ENCODE data around the gene RHOG.

The RHOG gene

DNA sequence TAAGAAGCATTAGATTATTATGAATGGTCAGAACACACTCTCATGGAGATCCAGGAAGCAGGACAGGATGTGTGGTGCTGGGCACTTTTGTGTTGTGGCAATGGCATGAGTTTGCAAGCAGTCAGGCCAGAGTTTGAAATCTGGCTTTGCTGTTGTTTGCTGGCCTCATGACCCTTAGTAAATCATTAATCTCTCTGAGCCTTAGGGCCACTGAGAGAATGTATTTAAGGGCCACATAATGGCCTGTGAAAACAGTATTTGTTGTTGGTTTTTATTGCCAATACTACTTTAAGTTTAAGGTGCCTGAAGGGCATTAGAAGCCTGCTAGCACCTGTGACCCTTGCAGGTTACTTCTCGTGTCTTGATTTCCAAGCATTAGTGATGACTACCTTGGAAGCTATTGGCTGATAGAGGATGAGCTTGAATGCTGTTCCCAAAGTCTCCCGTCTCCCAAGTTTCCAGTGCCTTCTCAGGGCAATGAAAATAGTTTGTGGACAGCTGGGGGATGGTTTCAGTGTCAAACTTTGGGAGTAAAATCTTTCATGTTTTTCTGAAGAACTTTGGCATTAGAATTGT is 39.3 kb upstream of the RHOG start:
- no peak overlapping the region for H3K4me3 ChIP-seq (ENCODE audit: low read depth, low read length)
- DNase-seq (ENCODE audit: low read depth), result no peak
- TF ChIP-seq POLR2A (IDR thresholded peaks at IDR 0.05; ENCODE audit: extremely low read depth, insufficient read length), result no peak
- TF ChIP-seq MYC (IDR thresholded peaks at IDR 0.05; ENCODE audit: low read depth, low read length), result no peak
- no peak for TF ChIP-seq CTCF (IDR thresholded peaks at IDR 0.05; ENCODE audit: low read depth, low read length)
- TF ChIP-seq, protein P1, sequence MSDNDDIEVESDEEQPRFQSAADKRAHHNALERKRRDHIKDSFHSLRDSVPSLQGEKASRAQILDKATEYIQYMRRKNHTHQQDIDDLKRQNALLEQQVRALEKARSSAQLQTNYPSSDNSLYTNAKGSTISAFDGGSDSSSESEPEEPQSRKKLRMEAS (IDR thresholded peaks at IDR 0.05; ENCODE audit: low read depth, low read length), result no peak

- H3K4me3 ChIP-seq (ENCODE audit: low read depth, low read length), result no peak overlapping the region
- no peak for DNase-seq (ENCODE audit: low read depth)
- TF ChIP-seq POLR2A (IDR thresholded peaks at IDR 0.05; ENCODE audit: extremely low read depth, insufficient read length) (no peak), MYC (IDR thresholded peaks at IDR 0.05; ENCODE audit: low read depth, low read length) (no peak), CTCF (IDR thresholded peaks at IDR 0.05; ENCODE audit: low read depth, low read length) (no peak)
- TF ChIP-seq, protein P1 (IDR thresholded peaks at IDR 0.05; ENCODE audit: low read depth, low read length), result no peak
Measured at GRCh38 chr11:3879216-3879966, 38.6 kb upstream of the RHOG start.

- DNase-seq (ENCODE audit: low read depth), result no peak
- TF ChIP-seq, protein P1 (IDR thresholded peaks at IDR 0.05; ENCODE audit: low read depth, low read length), result no peak
- TF ChIP-seq POLR2A (IDR thresholded peaks at IDR 0.05; ENCODE audit: extremely low read depth, insufficient read length) (no peak), MYC (IDR thresholded peaks at IDR 0.05; ENCODE audit: low read depth, low read length) (no peak), CTCF (IDR thresholded peaks at IDR 0.05; ENCODE audit: low read depth, low read length) (no peak)
- H3K4me3 ChIP-seq (ENCODE audit: low read depth, low read length), result no peak overlapping the region
Measured at GRCh38 chr11:3878258-3878584, 37.5 kb upstream of the RHOG start.

DNA sequence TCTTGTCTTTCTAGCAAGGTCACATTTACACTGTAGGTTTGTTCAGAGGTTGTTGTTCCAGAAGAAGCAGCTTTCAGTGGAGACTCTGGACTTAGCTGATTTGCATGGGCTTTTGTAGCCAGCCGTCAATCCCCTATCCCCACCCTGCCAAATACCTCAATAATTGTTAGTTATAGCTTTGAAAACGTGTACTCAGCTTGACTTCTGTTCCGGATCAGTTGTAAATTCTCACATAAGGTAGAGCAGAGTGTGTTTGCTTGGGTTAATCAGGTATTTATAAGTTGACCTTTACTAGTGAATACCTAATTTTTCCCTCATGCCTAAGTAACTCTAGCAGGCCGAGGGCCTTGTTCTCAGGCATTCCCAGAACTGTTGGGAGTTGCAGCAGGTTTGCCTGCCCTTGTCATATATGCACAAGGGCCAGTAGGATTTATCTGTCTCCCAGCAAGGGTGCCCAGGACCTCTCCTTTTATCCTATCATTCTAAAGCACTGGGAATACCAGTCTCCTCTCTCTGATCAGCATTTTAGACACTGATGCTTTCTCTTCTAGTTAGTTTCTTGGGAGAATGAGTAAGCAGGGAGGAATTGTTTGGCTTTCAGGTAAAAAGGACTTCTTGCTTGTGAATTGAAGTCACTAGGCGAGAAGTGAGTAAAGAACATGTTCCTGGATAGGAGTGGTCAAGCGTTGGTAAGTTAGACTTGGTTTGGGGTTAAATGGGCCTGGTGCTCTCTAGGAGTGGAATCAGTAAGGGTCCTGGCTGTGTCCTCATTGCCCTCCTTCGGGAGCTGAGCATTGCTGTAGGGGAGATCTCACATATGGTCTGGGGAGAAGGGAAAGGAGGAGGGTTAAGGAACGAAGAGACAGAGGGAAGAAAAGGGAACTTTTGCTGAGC is 36.9 kb upstream of the RHOG start:
- H3K4me3 ChIP-seq (ENCODE audit: low read depth, low read length), result no peak overlapping the region
- TF ChIP-seq, protein P1 (IDR thresholded peaks at IDR 0.05; ENCODE audit: low read depth, low read length), result no peak
- no peak for TF ChIP-seq POLR2A (IDR thresholded peaks at IDR 0.05; ENCODE audit: extremely low read depth, insufficient read length)
- TF ChIP-seq CTCF (IDR thresholded peaks at IDR 0.05; ENCODE audit: low read depth, low read length), result no peak
- TF ChIP-seq MYC (IDR thresholded peaks at IDR 0.05; ENCODE audit: low read depth, low read length), result no peak
- no peak for DNase-seq (ENCODE audit: low read depth)

- no peak for TF ChIP-seq MYC (IDR thresholded peaks at IDR 0.05; ENCODE audit: low read depth, low read length)
- TF ChIP-seq CTCF (IDR thresholded peaks at IDR 0.05; ENCODE audit: low read depth, low read length), result no peak
- TF ChIP-seq, protein P1 (IDR thresholded peaks at IDR 0.05; ENCODE audit: low read depth, low read length), result no peak
- DNase-seq (ENCODE audit: low read depth), result no peak
Measured at GRCh38 chr11:3876613-3877012, 35.9 kb upstream of the RHOG start.

More at GRCh38 chr11:3876613-3877012, 35.9 kb upstream of the RHOG start:
- H3K4me3 ChIP-seq (ENCODE audit: low read depth, low read length), result no peak overlapping the region
